GM18861 (cell line): Measurements from ENCODE around the gene FOXA3.

Experiments used
- ATAC-seq: cut with Tn5 transposase; IDR thresholded peaks from one replicate; pipeline ENCODE4 v1.9.1; 2021; ENCODE audit not compliant: unreplicated experiment

FOXA3 gene

GRCh38 chr19:45917421-45918091, 53.4 kb downstream of the FOXA3 start:
- no peak for ATAC-seq

GRCh38 chr19:45918721-45919120, 54.6 kb downstream of the FOXA3 start:
- ATAC-seq, result no peak

GRCh38 chr19:45919678-45920077, 55.6 kb downstream of the FOXA3 start:
- no peak for ATAC-seq

GRCh38 chr19:45920458-45920857, 56.3 kb downstream of the FOXA3 start:
- ATAC-seq, result no peak

GRCh38 chr19:45922281-45922680, 58.2 kb downstream of the FOXA3 start:
- no peak for ATAC-seq
